Stimulated activated CD8-positive, alpha-beta memory T cell treated with anti-CD3 and anti-CD28 coated beads, Interleukin-4, amount 100 ng/mL, for 24 hours (primary cell): ENCODE results near the gene ZNF385C.
"Not testable (repeated sequence)": the region's sequence is repeated elsewhere in the genome, so short reads cannot be mapped to it uniquely, and the experiment has no call there.

Experiments
- DNase-seq: peaks from one replicate; pipeline ENCODE4 v3.0.0-alpha.2; 2020; ENCODE audit warnings: low read depth

ZNF385C gene

GRCh38 chr17:42097691-42098631, at the start of gene ZNF385C:
ZNF385C (minus strand) TSS chr17:42098473; CDS start chr17:42063056, 35,417 bp downstream.
- DNase-seq, result peak; percentile 29

- DNase-seq, result no peak
Observed at GRCh38 chr17:42146911-42147607, 48.8 kb upstream of the ZNF385C start.

- not testable (repeated sequence) for DNase-seq
Observed at GRCh38 chr17:42143138-42143537, 44.9 kb upstream of the ZNF385C start.

- DNase-seq, result no peak
Observed at GRCh38 chr17:42142371-42142896, 44.2 kb upstream of the ZNF385C start.

GRCh38 chr17:42141382-42141781, 43.1 kb upstream of the ZNF385C start:
- DNase-seq, result no peak

- DNase-seq, result not testable (repeated sequence)
Observed at GRCh38 chr17:42140690-42141089, 42.4 kb upstream of the ZNF385C start.

GRCh38 chr17:42138749-42139492, 40.6 kb upstream of the ZNF385C start:
- no peak for DNase-seq

GRCh38 chr17:42136654-42137051, 38.4 kb upstream of the ZNF385C start:
- DNase-seq, result no peak

- no peak for DNase-seq
Observed at GRCh38 chr17:42135664-42136653, 37.7 kb upstream of the ZNF385C start.

GRCh38 chr17:42135151-42135550, 36.9 kb upstream of the ZNF385C start:
- DNase-seq, result no peak

GRCh38 chr17:42133461-42134041, 35.3 kb upstream of the ZNF385C start:
- no peak for DNase-seq

- no peak for DNase-seq
Observed at GRCh38 chr17:42132941-42133340, 34.7 kb upstream of the ZNF385C start.

- no peak for DNase-seq
Observed at GRCh38 chr17:42131981-42132432, 33.7 kb upstream of the ZNF385C start.

GRCh38 chr17:42131232-42131631, 33.0 kb upstream of the ZNF385C start:
- DNase-seq, result no peak

GRCh38 chr17:42130310-42130936, 32.1 kb upstream of the ZNF385C start:
- DNase-seq, result no peak

- DNase-seq, result no peak
Observed at GRCh38 chr17:42129109-42129837, 31.0 kb upstream of the ZNF385C start.

- no peak for DNase-seq
Observed at GRCh38 chr17:42127414-42127813, 29.1 kb upstream of the ZNF385C start.

- DNase-seq, result no peak
Observed at GRCh38 chr17:42126836-42127235, 28.6 kb upstream of the ZNF385C start.

- no peak for DNase-seq
Observed at GRCh38 chr17:42125565-42125964, 27.3 kb upstream of the ZNF385C start.
